LNCaP clone FGC (cell line): ENCODE measurements around the gene ATP6V1E1.

Source experiments
- DNase-seq: peaks from one replicate; pipeline ENCODE4 v3.0.0-alpha.2; 2011; ENCODE audit warnings: low read depth
- H3K4me3 ChIP-seq: 2 replicates; pipeline ENCODE4 v1.5.1; 2011; ENCODE audit warnings: mild to moderate bottlenecking, low read depth, low read length, control low read depth
- CTCF ChIP-seq: IDR thresholded peaks from 2 replicates; pipeline ENCODE4 v1.5.1; 2012; ENCODE audit warnings: mild to moderate bottlenecking; ENCODE audit not compliant: control insufficient read depth, insufficient read depth; ENCODE audit errors: extremely low read depth

Gene ATP6V1E1

GRCh38 chr22:17548756-17549035 lies 79.9 kb downstream of the ATP6V1E1 start:
- no peak for TF ChIP-seq CTCF
- H3K4me3 ChIP-seq: no peak overlapping the region
- no peak for DNase-seq

GRCh38 chr22:17548010-17548755 lies 80.4 kb downstream of the ATP6V1E1 start:
- no peak overlapping the region for H3K4me3 ChIP-seq
- no peak for TF ChIP-seq CTCF

GRCh38 chr22:17542452-17542851 lies 86.1 kb downstream of the ATP6V1E1 start:
- no peak for TF ChIP-seq CTCF
- DNase-seq: no peak
- no peak overlapping the region for H3K4me3 ChIP-seq

More at GRCh38 chr22:17548010-17548755, 80.4 kb downstream of the ATP6V1E1 start:
- DNase-seq: no peak
